ENCODE results near the gene CFAP46. TPM values are rescaled to one million over a fixed set of nuclear protein-coding genes. Genes with fewer than 3 reads are reported as not detected.

Gene CFAP46
- total RNA-seq, 1 donor from 2014 or later: 5.2 TPM

DNA sequence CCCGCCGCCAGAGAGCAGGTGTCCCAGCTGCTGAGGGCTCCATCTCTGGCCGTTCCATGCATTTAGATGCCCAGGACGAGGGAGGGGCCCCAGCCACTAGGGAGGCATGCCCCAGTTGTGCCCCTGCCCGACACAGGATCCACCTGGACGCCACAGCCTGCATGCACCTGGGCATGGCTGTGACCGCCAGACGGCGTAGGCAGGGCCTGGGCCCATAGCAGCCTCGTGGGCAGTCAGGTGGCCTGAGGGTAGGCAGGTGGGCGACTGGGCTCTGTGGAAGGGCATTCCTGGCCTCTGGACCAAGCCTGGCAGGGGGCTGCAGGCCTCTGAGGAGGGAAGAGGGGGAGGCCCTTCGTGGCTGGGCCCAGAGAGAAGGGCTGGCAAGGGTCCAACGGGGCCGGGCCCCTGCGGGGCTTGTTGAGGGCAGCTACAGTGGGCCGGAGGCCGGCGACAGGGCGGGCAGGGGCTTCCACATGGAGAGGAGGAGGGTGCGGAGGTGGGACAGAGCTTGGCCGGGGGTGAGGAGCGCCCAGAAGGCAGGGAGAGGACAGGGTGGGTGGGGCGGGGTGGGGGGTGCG is 80.4 kb downstream of the CFAP46 start:
- peaks cover 8% of the 10 kb centered on the region for H3K4me1 Mint-ChIP-seq (ENCODE audit: low read depth, unreplicated experiment)
- peaks cover 16% of the 10 kb centered on the region for H3K9me3 Mint-ChIP-seq (ENCODE audit: unreplicated experiment)
- no peak overlapping the region for H3K27ac Mint-ChIP-seq (ENCODE audit: unreplicated experiment)
- peaks cover 14% of the 10 kb centered on the region for H3K27me3 Mint-ChIP-seq (ENCODE audit: unreplicated experiment)
- no peak for DNase-seq
- TF ChIP-seq, protein P1, sequence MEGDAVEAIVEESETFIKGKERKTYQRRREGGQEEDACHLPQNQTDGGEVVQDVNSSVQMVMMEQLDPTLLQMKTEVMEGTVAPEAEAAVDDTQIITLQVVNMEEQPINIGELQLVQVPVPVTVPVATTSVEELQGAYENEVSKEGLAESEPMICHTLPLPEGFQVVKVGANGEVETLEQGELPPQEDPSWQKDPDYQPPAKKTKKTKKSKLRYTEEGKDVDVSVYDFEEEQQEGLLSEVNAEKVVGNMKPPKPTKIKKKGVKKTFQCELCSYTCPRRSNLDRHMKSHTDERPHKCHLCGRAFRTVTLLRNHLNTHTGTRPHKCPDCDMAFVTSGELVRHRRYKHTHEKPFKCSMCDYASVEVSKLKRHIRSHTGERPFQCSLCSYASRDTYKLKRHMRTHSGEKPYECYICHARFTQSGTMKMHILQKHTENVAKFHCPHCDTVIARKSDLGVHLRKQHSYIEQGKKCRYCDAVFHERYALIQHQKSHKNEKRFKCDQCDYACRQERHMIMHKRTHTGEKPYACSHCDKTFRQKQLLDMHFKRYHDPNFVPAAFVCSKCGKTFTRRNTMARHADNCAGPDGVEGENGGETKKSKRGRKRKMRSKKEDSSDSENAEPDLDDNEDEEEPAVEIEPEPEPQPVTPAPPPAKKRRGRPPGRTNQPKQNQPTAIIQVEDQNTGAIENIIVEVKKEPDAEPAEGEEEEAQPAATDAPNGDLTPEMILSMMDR (IDR thresholded peaks at IDR 0.05; ENCODE audit: partially characterized antibody, unreplicated experiment): no peak
- H3K36me3 Mint-ChIP-seq (ENCODE audit: unreplicated experiment): no peaks in the 10 kb centered on the region
- H3K4me3 Mint-ChIP-seq (ENCODE audit: unreplicated experiment): no peak overlapping the region

GRCh38 chr10:132861116-132861691 is 81.2 kb downstream of the CFAP46 start:
- Mint-ChIP-seq H3K27ac (ENCODE audit: unreplicated experiment) (no peak overlapping the region), H3K36me3 (ENCODE audit: unreplicated experiment) (no peaks in the 10 kb centered on the region), H3K4me3 (ENCODE audit: unreplicated experiment) (no peak overlapping the region), H3K4me1 (ENCODE audit: low read depth, unreplicated experiment) (peaks cover 8% of the 10 kb centered on the region), H3K27me3 (ENCODE audit: unreplicated experiment) (peaks cover 13% of the 10 kb centered on the region), H3K9me3 (ENCODE audit: unreplicated experiment) (peaks cover 15% of the 10 kb centered on the region)
- no peak for DNase-seq
- TF ChIP-seq, protein P1 (IDR thresholded peaks at IDR 0.05; ENCODE audit: partially characterized antibody, unreplicated experiment): no peak

GRCh38 chr10:132860532-132860931 is 81.8 kb downstream of the CFAP46 start:
- Mint-ChIP-seq H3K27me3 (ENCODE audit: unreplicated experiment) (peaks cover 12% of the 10 kb centered on the region), H3K27ac (ENCODE audit: unreplicated experiment) (no peak overlapping the region), H3K36me3 (ENCODE audit: unreplicated experiment) (no peaks in the 10 kb centered on the region), H3K4me1 (ENCODE audit: low read depth, unreplicated experiment) (peaks cover 7% of the 10 kb centered on the region), H3K4me3 (ENCODE audit: unreplicated experiment) (no peak overlapping the region), H3K9me3 (ENCODE audit: unreplicated experiment) (peaks cover 14% of the 10 kb centered on the region)
- no peak for DNase-seq
- TF ChIP-seq, protein P1 (IDR thresholded peaks at IDR 0.05; ENCODE audit: partially characterized antibody, unreplicated experiment): no peak

GRCh38 chr10:132859084-132859855 is 83.1 kb downstream of the CFAP46 start:
- H3K27ac Mint-ChIP-seq (ENCODE audit: unreplicated experiment): no peak overlapping the region
- no peaks in the 10 kb centered on the region for H3K36me3 Mint-ChIP-seq (ENCODE audit: unreplicated experiment)
- TF ChIP-seq, protein P1 (IDR thresholded peaks at IDR 0.05; ENCODE audit: partially characterized antibody, unreplicated experiment): no peak
- peaks cover 3% of the 10 kb centered on the region for H3K4me1 Mint-ChIP-seq (ENCODE audit: low read depth, unreplicated experiment)
- H3K4me3 Mint-ChIP-seq (ENCODE audit: unreplicated experiment): no peak overlapping the region
- peaks cover 11% of the 10 kb centered on the region for H3K9me3 Mint-ChIP-seq (ENCODE audit: unreplicated experiment)
- peaks cover 12% of the 10 kb centered on the region for H3K27me3 Mint-ChIP-seq (ENCODE audit: unreplicated experiment)
- no peak for DNase-seq

Measured in glutamatergic neuron (in vitro differentiated cells).